Endodermal cell (in vitro differentiated cells): ENCODE data around the gene MIGA2. TPM values are rescaled to one million over a fixed set of nuclear protein-coding genes. Genes with fewer than 3 reads are reported as not detected.

Source experiments
- DNase-seq: peaks from one replicate; pipeline ENCODE4 v3.0.0-alpha.2; 2017
- H3K27ac ChIP-seq: 2 replicates; pipeline ENCODE4 v1.5.1; 2013; ENCODE audit warnings: mild to moderate bottlenecking, low read depth, low read length, moderate library complexity
- H3K27me3 ChIP-seq: 2 replicates; pipeline ENCODE4 v1.6.1; 2013; ENCODE audit warnings: mild to moderate bottlenecking, low read length, moderate library complexity; ENCODE audit not compliant: insufficient read depth, control insufficient read depth, poor library complexity, severe bottlenecking
- H3K36me3 ChIP-seq: 2 replicates; pipeline ENCODE4 v1.7.0; 2013; ENCODE audit warnings: mild to moderate bottlenecking, low read length, moderate library complexity; ENCODE audit not compliant: control insufficient read depth, insufficient read depth
- H3K4me1 ChIP-seq: one replicate; pipeline ENCODE4 v1.7.0; 2013; ENCODE audit warnings: low read length; ENCODE audit not compliant: control insufficient read depth, insufficient read depth
- H3K4me3 ChIP-seq: 2 replicates; pipeline ENCODE4 v1.5.1; 2013; ENCODE audit warnings: mild to moderate bottlenecking, low read length, moderate library complexity
- H3K9ac ChIP-seq: 2 replicates; pipeline ENCODE4 v1.6.1; 2013; ENCODE audit warnings: mild to moderate bottlenecking, low read length, moderate library complexity; ENCODE audit not compliant: poor library complexity, severe bottlenecking; ENCODE audit errors: extremely low read depth
- H3K9me3 ChIP-seq: 2 replicates; pipeline ENCODE4 v1.6.1; 2013; ENCODE audit warnings: mild to moderate bottlenecking, low read length, moderate library complexity; ENCODE audit not compliant: control insufficient read depth
- H3K27ac Mint-ChIP-seq: 2 replicates; pipeline ENCODE4 v1.8.0; 2020; ENCODE audit warnings: mixed read lengths
- H3K27me3 Mint-ChIP-seq: 2 replicates; pipeline ENCODE4 v1.8.0; 2021; ENCODE audit warnings: mild to moderate bottlenecking, mixed read lengths; ENCODE audit not compliant: insufficient read depth
- H3K36me3 Mint-ChIP-seq: 2 replicates; pipeline ENCODE4 v1.8.0; 2020; ENCODE audit warnings: low read depth, mixed read lengths
- H3K4me1 Mint-ChIP-seq: 2 replicates; pipeline ENCODE4 v1.8.0; 2020; ENCODE audit warnings: mixed read lengths
- H3K4me3 Mint-ChIP-seq: 2 replicates; pipeline ENCODE4 v1.8.0; 2020; ENCODE audit warnings: mild to moderate bottlenecking, moderate library complexity, mixed read lengths
- H3K9me3 Mint-ChIP-seq: 2 replicates; pipeline ENCODE4 v1.8.0; 2020; ENCODE audit warnings: mild to moderate bottlenecking, mixed read lengths
- WGBS, 2 experiments: methylation state at CpG; one replicate each; pipeline versions ENCODE4 v1.1.5 to v1.1.7; 2013; ENCODE audit warnings: missing lambda C conversion rate in 2 of 2, mixed read lengths in 1 of 2; ENCODE audit not compliant: insufficient coverage in 1 of 2, insufficient read length in 1 of 2; 5-methylcytosine and 5-hydroxymethylcytosine counted together
- total RNA-seq, 2 donors: library from RNA; stranded (reverse); fragmentation: NEBNext Ultra II Directional in 1 of 2; extraction: Animal tissue kit (Norgen Biotek cat#: 25700) in 1 of 2; gene quantifications; 2 replicates in 1 of 2; 3 replicates in 1 of 2; pipeline ENCODE4 v1.2.1, GENCODE V29; 2021
- TF ChIP-seq, protein P1 (sequence below): fragments of 200-600 bp; sonication (generic); conservative IDR thresholded peaks from 2 replicates; pipeline ENCODE4 v1.5.0; 2021; ENCODE audit warnings: antibody characterized with exemption, mild to moderate bottlenecking

Gene MIGA2
- total RNA-seq, 2 donors from 2014 or later = 41.4 to 41.5 TPM

DNA sequence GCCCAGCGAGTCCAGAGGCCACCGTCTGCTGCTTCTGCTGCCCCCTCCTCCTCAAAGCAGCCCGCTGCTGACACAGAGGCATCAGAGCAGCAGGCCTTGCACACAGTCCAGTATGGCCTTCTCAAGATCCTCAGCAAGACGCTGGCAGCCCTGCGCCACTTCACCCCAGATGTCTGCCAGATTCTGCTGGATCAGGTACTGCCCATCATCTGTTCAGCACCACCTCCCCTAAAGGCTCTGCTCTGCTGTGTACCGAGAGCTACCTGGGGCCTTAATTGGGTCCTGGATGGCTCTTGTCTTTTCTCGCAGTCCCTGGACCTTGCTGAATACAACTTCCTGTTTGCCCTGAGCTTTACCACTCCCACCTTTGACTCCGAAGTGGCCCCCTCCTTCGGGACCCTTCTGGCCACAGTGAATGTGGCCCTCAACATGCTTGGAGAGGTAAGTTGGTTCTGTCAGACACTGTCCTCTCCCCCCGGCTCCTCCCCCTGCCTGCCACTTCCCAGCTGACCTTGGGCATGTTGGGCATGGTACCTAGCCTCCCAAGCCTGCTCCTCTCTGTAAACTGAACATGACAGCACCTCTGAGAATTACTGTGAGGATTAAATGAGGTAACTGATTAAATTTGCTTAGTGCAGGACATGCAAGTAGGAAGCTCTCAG is 31.0 kb upstream of the MIGA2 start:
- H3K27ac Mint-ChIP-seq = peak overlapping the region; percentile 70
- H3K27me3 Mint-ChIP-seq = no peaks in the 10 kb centered on the region
- H3K9me3 Mint-ChIP-seq = no peaks in the 10 kb centered on the region
- H3K4me1 Mint-ChIP-seq = no peaks in the 10 kb centered on the region
- H3K4me3 ChIP-seq = no peak overlapping the region
- peak overlapping the region; percentile 32 for H3K27ac ChIP-seq
- WGBS, 2 experiments = 93 to 100% methylated on average over 6 to 10 of the region's 10 CpGs
- TF ChIP-seq, protein P1, sequence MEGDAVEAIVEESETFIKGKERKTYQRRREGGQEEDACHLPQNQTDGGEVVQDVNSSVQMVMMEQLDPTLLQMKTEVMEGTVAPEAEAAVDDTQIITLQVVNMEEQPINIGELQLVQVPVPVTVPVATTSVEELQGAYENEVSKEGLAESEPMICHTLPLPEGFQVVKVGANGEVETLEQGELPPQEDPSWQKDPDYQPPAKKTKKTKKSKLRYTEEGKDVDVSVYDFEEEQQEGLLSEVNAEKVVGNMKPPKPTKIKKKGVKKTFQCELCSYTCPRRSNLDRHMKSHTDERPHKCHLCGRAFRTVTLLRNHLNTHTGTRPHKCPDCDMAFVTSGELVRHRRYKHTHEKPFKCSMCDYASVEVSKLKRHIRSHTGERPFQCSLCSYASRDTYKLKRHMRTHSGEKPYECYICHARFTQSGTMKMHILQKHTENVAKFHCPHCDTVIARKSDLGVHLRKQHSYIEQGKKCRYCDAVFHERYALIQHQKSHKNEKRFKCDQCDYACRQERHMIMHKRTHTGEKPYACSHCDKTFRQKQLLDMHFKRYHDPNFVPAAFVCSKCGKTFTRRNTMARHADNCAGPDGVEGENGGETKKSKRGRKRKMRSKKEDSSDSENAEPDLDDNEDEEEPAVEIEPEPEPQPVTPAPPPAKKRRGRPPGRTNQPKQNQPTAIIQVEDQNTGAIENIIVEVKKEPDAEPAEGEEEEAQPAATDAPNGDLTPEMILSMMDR = no peak
- peaks cover 60% of the 10 kb centered on the region for H3K36me3 Mint-ChIP-seq
- peaks cover 57% of the 10 kb centered on the region for H3K36me3 ChIP-seq
- no peaks in the 10 kb centered on the region for H3K9me3 ChIP-seq
- peak; percentile 50 for DNase-seq
- no peaks in the 10 kb centered on the region for H3K4me1 ChIP-seq
- no peak overlapping the region for H3K4me3 Mint-ChIP-seq
- H3K27me3 ChIP-seq = no peaks in the 10 kb centered on the region
- no peak overlapping the region for H3K9ac ChIP-seq

DNA sequence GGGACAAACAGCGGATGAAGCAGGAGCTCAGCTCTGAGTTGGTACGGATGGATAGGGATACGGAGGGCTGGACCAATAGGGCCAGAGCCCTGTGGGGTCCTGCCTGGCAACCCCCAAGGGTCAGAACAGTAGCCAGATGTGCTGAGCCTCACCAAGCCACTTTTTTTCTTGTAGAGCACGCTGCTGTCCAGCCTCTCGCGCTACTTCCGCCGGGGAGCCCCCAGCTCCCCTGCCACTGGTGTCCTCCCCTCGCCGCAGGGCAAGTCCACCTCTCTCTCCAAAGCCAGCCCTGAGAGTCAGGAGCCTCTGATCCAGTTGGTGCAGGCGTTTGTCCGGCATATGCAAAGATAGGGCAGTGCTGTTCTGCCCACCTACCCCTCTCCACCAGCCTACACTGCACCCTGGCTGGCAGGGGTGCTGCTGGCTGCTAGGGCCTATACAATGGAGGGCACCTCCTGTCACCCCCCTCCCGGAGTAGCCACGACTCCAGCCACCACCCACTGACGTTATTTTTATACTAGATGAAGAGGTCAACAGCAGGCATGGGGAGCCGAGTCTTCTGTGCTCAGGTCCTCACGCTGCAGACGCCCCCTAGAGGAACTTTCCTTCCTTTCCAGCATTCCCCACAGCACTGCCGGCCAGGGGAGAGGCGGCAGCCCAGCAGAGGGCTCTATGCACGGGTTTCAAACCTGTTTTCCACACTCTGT is 29.9 kb upstream of the MIGA2 start:
- Histone ChIP-seq H3K4me3 (no peak overlapping the region), H3K9me3 (no peaks in the 10 kb centered on the region), H3K27me3 (no peaks in the 10 kb centered on the region), H3K36me3 (peaks cover 49% of the 10 kb centered on the region), H3K4me1 (no peaks in the 10 kb centered on the region), H3K9ac (no peak overlapping the region), H3K27ac (peak overlapping the region; percentile 6)
- H3K27ac Mint-ChIP-seq = no peak overlapping the region
- 67 to 80% methylated on average over 13 to 21 of the region's 21 CpGs for WGBS, 2 experiments
- H3K36me3 Mint-ChIP-seq = peaks cover 55% of the 10 kb centered on the region
- no peak overlapping the region for H3K4me3 Mint-ChIP-seq
- TF ChIP-seq, protein P1 = peak; percentile 95
- H3K9me3 Mint-ChIP-seq = no peaks in the 10 kb centered on the region
- DNase-seq = peak; percentile 91
- H3K4me1 Mint-ChIP-seq = no peaks in the 10 kb centered on the region
- H3K27me3 Mint-ChIP-seq = no peaks in the 10 kb centered on the region

DNA sequence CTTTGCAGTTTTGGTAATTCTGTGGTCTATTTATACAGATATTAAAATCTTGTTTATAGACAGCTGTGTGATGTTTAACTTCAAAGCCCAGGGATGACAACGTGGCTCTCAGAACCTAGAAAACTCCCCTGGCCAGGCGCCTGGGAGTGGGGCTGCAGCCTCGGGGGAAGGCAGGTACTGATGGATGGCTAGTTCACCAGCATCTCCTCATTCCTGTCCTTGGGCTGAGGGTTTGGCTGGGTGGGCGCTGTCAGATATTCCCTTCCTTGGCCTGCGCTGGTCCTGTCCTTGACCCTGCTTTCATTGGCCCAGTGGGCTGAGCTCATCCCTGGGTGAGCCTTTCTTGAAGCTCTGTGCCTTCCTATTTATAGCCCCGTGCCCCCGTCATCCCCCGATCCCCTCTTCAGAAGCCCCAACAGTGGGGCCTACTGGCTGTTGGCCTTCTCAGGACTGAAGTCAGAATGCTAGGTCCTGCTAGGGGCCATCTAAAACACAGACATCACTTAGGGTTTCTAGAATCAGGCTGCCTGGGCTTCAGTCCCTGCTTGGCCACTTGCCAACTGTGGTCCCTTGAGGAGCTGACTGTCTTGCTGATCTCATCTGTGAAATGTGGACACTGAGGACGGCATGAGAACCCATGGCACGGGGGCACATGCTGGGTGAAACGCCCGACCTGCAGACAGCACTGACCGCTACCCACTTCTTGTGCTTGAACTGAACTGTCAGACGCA is 29.2 kb upstream of the MIGA2 start:
- Histone ChIP-seq H3K9me3 (no peaks in the 10 kb centered on the region), H3K36me3 (peaks cover 44% of the 10 kb centered on the region), H3K27me3 (no peaks in the 10 kb centered on the region), H3K4me3 (no peak overlapping the region), H3K9ac (no peak overlapping the region), H3K4me1 (no peaks in the 10 kb centered on the region), H3K27ac (no peak overlapping the region)
- no peak for DNase-seq
- Mint-ChIP-seq H3K4me1 (no peaks in the 10 kb centered on the region), H3K36me3 (peaks cover 49% of the 10 kb centered on the region), H3K4me3 (no peak overlapping the region), H3K27me3 (no peaks in the 10 kb centered on the region), H3K9me3 (no peaks in the 10 kb centered on the region), H3K27ac (no peak overlapping the region)
- 95 to 96% methylated on average over 13 to 14 of the region's 14 CpGs for WGBS, 2 experiments
- TF ChIP-seq, protein P1 = peak; percentile 23
